AG10803 (cell line): ENCODE results near the gene FMN2.

ENCODE experiments used
- DNase-seq: peaks from one replicate; pipeline ENCODE4 v3.0.0; 2010; ENCODE audit warnings: low read depth
- H3K4me3 ChIP-seq: 2 replicates; pipeline ENCODE4 v1.5.1; 2011; ENCODE audit warnings: mild to moderate bottlenecking, low read length, control low read depth
- CTCF ChIP-seq: conservative IDR thresholded peaks from 2 replicates; pipeline ENCODE4 v1.5.1; 2011; ENCODE audit warnings: mild to moderate bottlenecking, low read length, control low read depth, inconsistent platforms

FMN2 gene

GRCh38 chr1:240115831-240116230, 24.1 kb downstream of the FMN2 start:
- no peak for TF ChIP-seq CTCF
- H3K4me3 ChIP-seq: no peak overlapping the region
- no peak for DNase-seq

GRCh38 chr1:240116831-240117769, 25.4 kb downstream of the FMN2 start:
- no peak overlapping the region for H3K4me3 ChIP-seq
- DNase-seq: no peak
- TF ChIP-seq CTCF: no peak

DNA sequence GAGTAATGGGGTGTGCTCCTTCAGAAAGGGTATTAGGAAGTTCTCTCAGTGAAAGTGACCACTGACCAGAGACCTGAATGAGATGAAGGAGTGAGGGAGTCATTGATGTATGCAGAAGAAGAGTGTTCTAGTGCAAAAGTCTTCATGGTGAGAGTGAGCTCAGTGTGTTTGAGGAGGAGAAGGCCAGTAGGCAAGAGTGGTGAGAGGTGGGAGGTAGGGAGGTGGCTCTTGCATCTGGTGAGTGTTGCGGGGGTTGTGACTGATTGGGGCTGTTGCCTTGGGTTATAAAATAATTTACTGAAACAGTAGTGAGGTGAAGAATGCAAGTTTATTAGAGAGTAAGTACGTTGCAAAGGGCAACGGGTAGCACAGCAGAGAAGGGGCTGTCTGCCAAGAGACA, 26.2 kb downstream of the FMN2 start:
- H3K4me3 ChIP-seq: no peak overlapping the region
- no peak for TF ChIP-seq CTCF
- DNase-seq: no peak

- no peak for DNase-seq
- no peak for TF ChIP-seq CTCF
- H3K4me3 ChIP-seq: no peak overlapping the region
Observed at GRCh38 chr1:240122639-240123613, 31.2 kb downstream of the FMN2 start.

DNA sequence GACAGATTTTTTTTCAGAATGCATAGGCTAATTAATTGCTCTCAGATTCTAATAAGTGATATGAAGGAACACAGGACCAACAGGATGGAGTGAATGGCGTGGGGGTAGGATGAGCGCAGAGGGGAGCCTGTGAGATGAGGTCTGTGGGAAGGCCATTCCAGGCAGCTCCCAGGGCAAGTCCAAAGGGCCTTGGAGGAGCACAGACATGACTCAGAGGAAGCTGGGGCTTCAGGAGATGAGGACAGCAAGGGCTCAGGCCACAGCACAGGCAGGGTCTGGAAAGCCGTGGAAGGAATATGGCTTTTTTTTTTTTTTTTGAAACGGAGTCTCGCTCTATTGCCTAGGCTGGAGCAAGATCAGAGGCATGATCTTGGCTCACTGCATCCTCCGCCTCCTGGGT, 35.1 kb downstream of the FMN2 start:
- DNase-seq: no peak
- TF ChIP-seq CTCF: no peak
- H3K4me3 ChIP-seq: no peak overlapping the region

- H3K4me3 ChIP-seq: no peak overlapping the region
Observed at GRCh38 chr1:240128366-240128765, 36.7 kb downstream of the FMN2 start.

More at GRCh38 chr1:240128366-240128765, 36.7 kb downstream of the FMN2 start:
- no peak for TF ChIP-seq CTCF
- peak; percentile 55 for DNase-seq
